Embryonic facial prominence (tissue), 1 donor: ENCODE data around the gene CACNA2D4.
A peak's percentile ranks its signal among the peaks of the same experiment; 100 is the strongest.

ENCODE experiments used
- DNase-seq: peaks from one replicate; pipeline ENCODE4 v3.0.0-alpha.2; 2016; ENCODE audit errors: extremely low spot score

Gene CACNA2D4

DNA sequence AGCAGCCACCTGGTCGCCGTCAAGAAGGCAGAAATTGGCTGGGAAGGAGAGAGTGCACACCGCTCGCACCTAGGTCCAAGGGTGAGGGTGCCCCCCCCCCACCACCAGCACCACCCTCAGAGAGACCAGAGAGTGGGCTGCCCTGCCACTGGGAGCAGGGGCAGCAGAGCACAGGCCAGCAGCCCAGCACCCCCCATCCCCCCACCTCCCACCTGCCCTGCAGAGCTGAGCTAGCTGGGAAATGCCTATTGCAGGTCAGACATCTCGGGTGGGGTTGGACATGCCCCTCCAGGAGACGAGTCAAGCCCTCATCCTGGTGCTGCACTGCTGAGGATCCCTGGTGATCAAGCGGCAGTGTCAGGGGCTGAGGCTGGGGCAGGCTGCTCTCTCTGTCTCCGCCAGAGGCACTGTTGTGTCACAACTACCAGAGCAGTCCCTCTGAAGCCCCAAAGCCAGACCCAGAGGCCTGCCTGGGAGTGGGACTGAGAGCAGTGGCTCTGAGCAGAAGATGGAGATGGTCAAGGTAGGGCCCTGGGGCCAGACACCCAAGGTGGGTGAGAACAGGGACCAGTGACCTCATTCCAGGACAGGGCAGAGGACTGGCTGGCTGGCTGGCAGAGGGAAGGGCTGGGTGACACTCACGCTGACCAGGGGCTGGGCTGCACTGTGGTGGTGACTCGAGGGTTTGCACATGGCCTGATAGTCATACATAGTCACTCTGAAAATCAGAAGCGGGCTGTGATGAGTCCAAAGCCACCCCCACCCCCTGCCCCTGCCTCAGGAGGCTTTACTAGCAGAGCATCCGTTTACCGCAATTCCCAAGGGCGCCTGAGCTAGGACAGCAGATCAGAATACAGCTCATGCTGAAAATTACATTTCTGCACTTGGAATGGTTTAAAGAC lies 117.8 kb downstream of the CACNA2D4 start:
- no peak for DNase-seq

DNA sequence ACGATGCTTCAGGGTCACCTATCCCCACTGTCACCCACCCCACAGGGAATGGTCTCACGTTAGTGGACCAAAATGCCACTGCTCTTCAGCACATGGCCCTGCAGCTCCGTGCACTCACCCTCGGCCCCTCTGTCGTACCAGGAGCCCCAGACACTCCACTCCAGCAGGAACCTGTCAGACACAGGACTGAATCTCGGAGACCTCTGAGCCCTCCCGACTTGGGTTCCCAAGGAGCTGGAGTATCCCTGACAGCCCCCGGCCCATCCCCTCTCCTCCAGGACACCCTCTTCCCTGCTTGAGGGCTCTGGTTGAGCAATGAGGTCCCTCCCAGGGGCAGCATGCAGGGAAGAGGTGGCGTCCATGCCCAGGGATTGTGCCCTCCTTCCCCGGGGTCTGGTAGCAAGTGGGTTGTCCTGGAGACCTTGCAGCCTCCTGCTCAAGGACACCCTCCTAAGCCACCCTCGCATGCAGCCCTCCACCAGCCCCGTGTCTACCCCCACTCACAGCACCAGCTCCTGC lies 118.5 kb downstream of the CACNA2D4 start:
- no peak for DNase-seq

DNA sequence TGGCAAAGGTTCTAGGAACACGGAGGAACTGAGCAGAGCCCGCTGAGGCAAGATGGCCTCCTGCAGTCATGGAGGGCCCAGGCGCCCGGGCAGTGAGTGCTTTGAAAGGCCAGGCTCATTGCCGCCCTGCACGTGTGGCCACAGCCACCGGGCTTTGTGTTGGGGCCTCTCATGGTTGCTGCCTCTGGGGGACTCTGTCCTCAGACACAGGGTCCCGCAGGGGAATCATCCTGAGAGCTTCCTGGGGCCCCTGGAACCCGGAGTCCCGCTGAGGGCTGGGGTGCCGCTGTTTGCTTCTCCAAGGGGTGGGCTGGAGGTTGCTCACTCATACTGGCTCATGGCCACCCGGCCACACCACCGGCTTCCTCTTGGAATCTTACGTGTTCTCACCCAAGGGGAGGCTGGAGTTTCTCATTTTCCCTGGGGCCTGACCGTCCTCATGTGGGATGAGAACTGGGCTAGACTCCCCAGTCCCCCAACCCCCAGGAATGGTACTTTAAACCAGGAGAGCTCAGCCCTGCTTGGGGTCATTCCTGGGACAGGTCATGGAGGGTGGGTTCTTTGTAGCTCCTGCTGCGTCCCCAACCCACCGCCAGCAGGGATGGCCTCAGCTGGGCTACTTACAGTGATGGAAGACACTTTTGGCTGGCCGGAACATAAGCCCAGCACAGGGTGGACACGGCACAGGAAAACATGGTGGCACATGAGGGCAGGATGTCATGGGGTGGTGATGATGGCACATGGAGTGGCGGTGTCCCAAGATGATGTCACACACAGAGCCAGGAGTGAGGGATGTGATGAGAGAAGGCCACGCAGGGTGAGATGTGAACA lies 119.2 kb downstream of the CACNA2D4 start:
- DNase-seq, result no peak

DNA sequence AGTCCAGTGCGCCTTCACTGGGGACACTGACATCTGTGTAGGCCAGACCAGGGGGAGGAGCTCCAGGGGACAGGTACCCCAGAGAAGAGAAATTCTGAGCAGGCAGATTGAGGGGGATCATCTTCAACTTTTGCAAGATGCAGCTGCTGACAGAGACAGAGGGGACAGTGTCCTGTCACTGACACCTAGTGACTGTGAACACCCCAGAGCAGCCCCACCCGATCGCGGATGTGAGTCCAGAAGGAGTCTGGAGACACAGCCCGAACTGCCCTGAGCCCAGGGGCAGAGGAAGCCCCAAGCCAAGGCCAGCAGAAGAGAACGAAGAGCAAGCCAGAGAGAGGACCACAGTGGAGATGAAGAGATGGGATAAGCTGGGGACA lies 119.8 kb downstream of the CACNA2D4 start:
- no peak for DNase-seq

DNA sequence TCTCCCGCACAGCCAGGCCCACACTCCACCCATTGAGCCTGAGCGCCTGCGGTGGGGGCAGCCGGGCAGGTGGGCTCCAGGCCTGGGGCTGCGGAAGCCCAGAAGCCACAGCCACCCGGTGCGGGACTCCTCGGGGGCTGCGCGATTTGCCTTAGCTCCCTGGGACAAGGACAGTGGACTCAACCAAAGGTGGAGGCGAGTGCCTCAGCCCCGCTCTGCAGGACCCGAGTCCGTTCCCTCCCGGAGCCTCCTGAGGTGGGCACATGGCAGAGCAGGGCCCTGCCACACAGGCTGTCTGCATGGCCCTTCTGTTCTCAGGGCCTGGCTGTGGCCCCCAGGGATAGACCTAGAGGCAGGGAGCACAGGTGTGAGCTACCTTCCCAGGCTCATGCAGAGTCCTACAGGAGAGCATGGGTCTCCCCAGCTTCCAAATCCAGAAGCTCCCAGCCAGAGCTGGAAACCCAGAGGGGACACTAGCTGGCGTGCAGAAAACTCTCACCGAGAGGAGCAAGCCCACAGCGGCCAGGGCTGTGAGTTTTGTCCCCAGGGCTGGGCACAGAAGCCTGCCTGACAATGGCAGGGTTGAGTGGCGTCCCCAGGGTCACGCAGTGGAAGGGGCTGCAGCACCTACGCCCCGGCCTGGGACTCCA lies 120.3 kb downstream of the CACNA2D4 start:
- no peak for DNase-seq

DNA sequence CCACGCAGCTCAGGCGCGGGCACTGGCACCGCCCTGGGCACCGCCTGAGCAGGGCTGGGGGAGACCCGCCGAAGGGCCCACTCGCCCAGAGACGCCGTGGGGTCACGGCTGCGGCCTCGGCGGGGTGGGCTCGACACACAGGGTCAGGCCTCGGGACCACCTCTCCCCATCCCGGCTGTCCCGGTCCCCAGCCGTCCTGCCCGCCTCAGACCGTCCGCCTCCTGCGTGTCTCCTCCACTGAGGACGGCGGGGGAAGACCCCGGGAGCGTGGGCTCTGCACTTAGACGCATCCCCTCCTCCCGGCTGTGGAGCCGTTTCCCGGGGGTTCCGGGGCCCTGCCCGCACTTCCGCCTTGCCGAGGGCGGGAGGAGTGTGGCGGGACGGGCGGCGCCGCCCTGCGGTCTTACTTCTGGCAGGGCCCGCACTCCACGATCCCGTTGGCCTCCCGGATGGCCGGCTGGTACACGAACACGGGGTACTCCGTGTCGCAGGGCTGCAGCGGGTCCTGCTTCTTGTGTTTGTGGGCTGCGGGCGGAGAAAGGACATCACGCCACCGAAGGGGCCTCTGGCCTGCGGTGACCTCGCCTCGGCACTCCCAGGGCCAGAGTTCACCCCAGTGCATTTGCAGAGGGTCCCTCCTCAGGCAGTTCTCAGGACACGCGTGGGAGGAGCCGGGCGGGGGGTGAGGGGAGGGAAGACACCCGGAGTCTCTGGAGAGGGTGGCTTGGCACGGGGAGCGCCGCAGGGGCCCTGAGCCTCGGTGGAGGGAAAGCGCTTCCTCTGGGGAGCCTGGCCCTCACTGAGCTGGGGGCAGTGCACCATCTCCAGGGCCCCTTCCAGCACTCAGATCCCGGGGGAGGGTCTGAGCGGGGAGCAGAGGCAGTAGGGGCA lies 121.2 kb downstream of the CACNA2D4 start:
- DNase-seq, result no peak

DNA sequence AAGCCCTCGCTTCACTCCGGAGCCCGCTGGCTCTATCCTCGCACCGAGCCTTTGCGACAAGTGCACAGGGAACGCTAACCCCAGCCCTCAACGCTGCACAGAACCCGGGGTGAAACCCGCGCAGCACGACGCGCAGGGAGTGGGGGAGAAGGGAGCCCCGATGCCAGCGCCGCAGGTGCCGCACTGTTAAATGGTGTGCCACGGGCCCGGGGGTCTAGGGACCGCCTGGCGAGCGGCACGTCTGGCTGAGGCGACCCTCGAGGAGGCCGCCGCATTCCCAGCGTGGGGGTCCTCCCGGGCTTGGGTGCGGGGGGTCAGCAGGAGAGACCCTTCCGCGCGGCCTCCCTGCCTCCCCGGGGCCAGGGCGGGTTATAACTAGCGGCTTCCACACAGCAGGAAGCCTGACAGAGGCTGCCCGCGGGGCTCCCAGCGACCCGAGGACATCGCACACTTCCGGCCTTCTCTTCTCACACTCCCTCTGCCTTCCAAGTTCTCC lies 121.9 kb downstream of the CACNA2D4 start:
- peak; percentile 17 for DNase-seq

DNA sequence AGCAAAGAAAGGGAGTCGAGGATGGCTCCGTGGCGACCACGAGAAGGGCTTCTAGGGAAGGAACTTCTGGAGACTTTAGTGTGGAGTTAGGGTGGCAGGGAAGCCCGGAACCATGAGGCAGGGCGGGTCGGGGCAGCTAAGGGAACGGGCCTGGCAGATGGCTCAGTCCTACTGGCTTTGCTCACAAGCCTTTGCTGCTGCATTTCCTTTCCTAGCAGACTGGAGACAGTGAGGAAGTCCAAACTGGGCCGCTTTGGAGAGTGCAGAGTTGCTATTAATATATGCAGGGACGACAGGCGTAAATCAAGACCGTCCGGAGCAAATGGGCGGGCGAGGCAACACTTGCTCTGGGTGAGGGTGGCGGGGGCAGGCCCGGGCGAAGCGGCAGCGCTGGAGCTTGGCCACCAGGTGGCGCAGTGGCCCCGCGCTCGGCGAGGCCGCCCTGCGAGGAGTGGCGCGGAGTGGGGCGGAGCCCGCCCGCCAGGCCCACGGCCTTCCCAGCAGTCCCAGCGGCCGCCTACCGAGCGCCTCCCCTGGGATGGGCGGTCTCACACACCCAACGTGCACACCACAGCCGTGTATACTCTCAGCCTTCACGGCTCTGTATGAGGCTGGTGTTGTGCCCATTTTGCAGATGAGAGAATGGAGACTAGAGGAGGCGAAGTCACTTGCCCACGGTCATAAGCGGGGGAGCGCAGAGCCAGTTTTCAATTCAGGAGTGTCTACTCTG lies 122.5 kb downstream of the CACNA2D4 start:
- DNase-seq, result peak; percentile 65

DNA sequence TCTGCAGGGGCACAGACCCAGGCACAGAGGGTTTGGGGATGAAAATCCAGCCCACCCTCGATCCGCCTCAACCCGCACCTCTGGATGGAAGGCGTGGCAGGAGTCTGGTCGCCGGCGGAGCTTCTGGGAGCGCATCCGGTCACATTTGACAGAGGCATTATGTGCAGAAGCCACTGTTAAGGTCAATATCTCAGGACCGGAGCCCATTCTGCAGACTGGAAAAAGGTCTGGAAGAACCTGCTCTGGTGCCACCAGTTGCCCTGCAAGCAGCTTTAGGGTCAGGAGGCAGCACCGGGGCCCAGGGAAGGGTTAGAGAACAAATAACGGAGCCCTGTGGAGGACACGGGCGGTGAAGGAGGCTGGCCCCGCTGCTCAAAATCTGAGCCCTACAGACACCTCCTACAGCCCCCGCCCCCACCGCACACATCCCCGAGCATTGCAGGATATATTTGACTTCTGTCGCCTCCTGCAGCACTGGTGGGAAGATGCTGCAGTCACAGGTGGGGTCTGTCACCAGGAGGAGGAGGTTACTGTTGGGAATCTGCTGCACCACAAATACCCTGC lies 123.1 kb downstream of the CACNA2D4 start:
- DNase-seq, result no peak

DNA sequence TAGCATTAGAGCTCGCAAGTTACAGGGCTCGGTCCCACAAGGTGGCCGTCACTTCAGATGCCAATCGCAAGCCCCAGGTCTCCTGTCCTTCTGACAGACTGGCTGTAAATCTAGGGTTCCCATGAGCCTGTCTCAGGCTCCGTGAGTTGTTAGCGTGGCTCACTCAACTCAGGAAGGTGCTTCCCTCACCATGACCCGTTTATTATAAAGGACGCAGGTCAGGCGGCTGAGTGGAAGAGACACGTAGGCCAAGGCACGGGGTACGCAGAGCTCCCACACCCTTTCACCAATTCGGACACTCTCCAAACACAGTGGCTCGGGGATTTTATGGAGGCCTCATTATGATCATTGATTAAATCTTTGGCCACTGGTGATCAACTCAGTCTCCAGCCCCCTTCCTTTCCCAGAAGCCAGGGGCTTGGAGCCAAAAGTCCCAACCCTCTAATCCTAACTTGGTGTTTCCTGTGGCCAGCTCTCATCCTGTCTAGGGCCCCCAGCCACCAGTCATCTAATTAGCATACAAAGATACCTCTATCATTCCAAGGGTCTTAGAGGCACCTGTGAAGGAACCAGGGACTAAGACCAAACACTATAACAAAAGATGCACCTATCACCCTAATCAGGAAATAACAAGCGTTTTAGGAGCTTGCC lies 123.9 kb downstream of the CACNA2D4 start:
- no peak for DNase-seq

DNA sequence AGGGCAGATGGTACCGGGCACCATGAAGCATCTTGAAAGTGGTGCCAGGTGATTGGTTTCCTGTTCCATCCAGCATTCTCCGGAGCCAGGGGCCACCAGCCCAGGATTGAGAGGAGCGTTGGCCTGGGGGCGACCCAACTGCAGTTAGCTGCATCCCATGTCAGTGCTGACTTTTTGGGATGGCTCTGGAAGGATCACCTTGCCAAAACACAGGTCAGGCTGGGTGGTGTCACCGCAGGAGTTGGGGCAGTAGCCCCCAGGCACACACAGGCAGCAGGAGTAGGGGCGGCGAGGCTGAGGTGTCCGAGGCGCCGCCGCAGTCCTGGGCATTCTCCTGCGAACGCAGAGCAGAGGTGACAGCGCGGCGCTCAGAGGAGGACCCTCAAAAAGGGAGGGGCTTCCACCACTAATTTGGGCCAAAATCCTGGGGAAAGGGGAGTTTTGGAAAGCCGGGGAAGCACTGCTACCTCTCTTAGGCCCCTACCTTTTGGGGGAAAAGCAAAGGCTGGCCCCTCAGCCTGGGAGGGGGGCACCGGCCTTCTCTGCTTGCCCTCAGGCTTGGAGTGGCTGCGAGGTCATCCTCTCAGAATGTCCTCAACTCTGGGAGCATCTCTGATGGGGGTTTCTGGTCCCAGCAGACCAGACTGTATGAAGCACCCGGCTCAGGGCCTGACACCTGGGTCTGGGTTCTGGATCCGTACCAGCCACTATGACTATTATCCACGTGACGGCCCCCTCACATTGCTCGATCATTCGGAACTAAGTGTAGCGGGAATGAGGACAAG lies 124.8 kb downstream of the CACNA2D4 start:
- no peak for DNase-seq

DNA sequence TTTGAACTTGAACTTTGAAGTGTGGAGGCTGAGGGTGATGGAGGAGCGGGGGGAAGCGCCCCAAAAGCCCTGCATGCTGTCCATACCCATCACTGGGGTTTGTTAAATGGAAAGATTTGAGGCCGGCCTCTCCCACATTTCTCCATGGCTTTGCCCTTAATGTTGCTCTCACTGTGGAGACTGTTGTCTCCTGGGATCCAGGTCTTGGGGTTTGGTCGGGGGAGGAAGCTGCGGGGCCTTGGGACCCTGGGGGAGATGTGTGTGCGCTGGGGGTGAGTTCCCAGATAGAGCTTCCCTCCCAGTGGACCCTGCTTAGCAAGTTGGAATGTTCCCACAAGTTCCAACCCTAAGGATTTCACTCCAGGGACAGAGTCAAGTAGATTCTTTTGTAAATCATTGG lies 126.0 kb downstream of the CACNA2D4 start:
- DNase-seq, result no peak

DNA sequence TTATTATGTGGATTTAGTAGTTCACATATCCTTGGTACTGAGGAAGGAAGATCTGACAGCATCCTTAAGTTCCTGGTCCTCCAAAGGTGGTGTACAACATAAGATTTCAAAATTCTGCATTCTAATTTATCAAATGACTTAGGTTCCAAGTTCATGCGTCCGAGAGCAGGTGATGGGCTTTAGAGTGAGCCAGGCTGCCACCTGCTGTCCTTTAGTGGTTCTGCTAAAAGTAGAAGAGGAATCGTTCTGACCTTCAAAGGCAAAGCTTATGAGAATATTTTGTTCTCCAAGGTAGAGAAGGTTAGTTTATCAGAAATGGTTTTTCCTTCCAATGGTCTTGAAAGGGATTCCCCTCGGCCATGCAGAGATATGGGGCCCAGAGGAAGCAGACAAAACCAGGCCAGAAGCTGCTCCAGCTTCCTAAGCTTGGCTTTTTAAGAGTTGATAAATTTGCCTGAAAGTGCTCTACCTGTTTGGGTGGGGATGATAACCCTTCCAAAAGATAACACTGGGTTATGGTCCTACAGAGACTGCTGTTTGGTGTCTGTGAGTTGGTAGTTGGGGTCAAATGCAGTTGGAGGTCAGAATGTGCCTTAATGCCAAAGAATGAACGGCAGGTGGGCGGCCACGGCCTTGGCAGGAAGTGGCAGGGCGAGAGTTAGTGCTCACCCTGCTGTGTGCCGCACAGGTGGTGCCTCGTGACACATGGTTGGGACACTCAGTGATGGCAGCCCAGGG lies 127.2 kb downstream of the CACNA2D4 start:
- peak; percentile 25 for DNase-seq

DNA sequence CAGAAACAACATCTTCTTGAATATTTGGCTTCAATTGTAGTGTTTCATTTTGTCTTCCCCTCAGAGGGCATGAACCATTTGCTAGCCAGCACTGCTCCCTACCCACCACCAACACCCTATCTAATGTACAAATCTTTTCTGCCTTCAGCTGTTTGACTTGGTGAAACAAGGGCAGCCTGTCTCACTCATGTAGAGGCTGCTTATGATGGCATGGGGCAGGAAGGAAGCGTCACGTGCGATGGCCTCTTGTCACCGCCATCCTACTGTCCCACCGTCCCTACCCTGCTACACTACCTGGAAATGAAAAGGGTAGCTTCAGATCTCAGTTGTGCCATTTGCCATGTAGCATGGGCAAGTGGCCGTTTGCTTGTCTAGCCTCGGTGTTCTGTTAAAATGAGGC lies 128.0 kb downstream of the CACNA2D4 start:
- no peak for DNase-seq

DNA sequence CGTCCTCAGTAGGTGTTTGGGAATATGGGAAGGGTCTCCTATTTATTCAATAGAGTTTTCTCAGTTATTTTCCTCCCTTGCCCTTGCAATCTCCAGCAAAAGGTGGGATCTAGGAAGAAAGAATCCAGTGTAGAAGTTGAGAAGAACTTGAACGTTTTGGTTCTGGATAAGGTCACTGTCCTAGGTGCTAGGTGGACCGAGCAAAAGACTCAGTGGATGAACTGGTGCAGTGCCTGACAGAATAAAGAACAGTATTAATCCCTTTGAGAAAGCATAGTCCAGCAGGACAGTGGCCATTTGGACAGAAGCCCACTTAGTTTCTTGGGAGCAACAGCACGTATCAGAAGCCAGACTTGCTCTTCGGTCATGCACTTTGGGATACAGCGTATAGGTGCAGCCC lies 130.7 kb downstream of the CACNA2D4 start:
- DNase-seq, result no peak

DNA sequence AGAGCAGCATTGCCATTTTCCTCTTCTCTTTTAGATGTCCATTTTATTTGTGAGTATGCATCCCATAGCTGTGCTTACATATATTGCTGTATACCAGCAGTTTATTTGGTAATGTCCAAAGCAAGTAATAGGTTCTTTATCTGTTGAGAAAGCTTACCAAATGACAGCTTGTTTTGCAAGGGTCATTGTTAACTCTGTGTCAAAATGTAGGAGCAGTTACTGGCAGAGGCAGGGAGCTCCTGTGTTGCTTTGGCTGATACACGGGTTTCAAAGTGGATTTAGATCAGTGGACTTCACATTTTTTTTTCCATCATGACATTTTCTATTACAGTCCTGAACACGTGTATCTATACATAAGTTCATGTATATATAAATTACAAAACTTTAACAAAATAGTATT lies 136.2 kb downstream of the CACNA2D4 start:
- DNase-seq, result no peak

DNA sequence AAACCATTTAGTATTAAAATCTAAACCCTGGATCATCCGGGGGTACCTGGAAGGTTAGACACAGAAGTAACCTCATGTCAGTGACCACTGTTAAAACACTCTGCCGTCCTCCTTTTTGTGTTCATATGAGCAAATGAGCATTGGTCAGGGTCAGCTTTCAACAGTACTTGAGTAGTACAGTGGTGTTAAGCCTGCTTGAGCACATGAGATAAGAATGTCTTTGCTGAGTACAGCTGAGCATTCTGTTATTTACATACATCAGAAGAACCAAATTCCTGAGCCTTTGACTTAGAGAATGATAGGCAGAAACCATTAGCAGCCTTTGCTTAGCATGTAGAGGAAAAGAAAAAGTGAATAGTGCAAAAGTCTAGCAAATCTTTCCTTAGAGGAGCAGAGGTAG lies 136.7 kb downstream of the CACNA2D4 start:
- no peak for DNase-seq

DNA sequence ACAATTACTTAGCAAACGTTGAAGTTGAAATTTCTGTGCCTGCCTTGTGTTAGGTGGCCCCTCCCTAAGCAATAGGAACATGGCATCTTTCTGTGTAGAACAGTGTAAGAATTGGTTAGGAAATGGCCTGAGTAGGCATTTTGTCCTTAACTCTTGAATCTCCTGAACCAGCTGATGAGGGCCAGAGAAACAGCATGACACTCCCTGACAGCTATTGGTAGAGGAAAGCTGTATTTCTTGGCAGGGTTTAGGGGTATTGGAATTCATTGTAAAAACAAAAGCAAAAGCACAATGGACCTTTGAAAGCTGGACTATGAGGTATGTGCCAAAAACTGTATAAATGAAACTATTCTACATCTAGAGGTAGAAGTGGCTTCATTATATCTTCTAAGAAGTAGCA lies 138.7 kb downstream of the CACNA2D4 start:
- DNase-seq, result no peak
